GM18505 (cell line): ENCODE results near the gene SRGAP1.

Source experiments
- ATAC-seq: cut with Tn5 transposase; IDR thresholded peaks from one replicate; pipeline ENCODE4 v1.9.1; 2021; ENCODE audit not compliant: unreplicated experiment
- POLR2A ChIP-seq: IDR thresholded peaks from 4 replicates; pipeline ENCODE4 v1.6.1; 2011; ENCODE audit warnings: borderline replicate concordance; ENCODE audit not compliant: insufficient read depth, insufficient read length; ENCODE audit errors: extremely low read depth

SRGAP1 gene

GRCh38 chr12:64203036-64203435, 358.5 kb downstream of the SRGAP1 start:
- ATAC-seq, result no peak
- TF ChIP-seq POLR2A, result no peak

- ATAC-seq, result no peak
- no peak for TF ChIP-seq POLR2A
Measured at GRCh38 chr12:64203775-64204174, 359.3 kb downstream of the SRGAP1 start.

GRCh38 chr12:64205542-64205941, 361.0 kb downstream of the SRGAP1 start:
- ATAC-seq, result no peak
- TF ChIP-seq POLR2A, result no peak

- no peak for TF ChIP-seq POLR2A
- ATAC-seq, result no peak
Measured at GRCh38 chr12:64207453-64207852, 363.0 kb downstream of the SRGAP1 start.
